GM10847 (cell line): Measurements from ENCODE around the gene CD4.

Experiments
- POLR2A ChIP-seq: IDR thresholded peaks from 2 replicates; pipeline ENCODE4 v1.6.1; 2011; ENCODE audit not compliant: insufficient read length; ENCODE audit errors: extremely low read depth

CD4 gene

GRCh38 chr12:6826125-6826733, 36.9 kb downstream of the CD4 start:
- no peak for TF ChIP-seq POLR2A

GRCh38 chr12:6826734-6827436, 37.6 kb downstream of the CD4 start:
- TF ChIP-seq POLR2A = no peak

GRCh38 chr12:6827437-6827911, 38.1 kb downstream of the CD4 start:
- TF ChIP-seq POLR2A = no peak

GRCh38 chr12:6827982-6828780, 38.9 kb downstream of the CD4 start, which contains the start of gene P3H3:
TSS of gene P3H3 (plus strand) at chr12:6828407. CDS start at chr12:6828441, 34 bp downstream.
- TF ChIP-seq POLR2A = no peak

GRCh38 chr12:6828781-6829535, 39.6 kb downstream of the CD4 start:
- no peak for TF ChIP-seq POLR2A

- TF ChIP-seq POLR2A = no peak
Measured at GRCh38 chr12:6829536-6830220, 40.4 kb downstream of the CD4 start.

GRCh38 chr12:6830286-6830890, 41.1 kb downstream of the CD4 start:
- TF ChIP-seq POLR2A = no peak

- TF ChIP-seq POLR2A = no peak
Measured at GRCh38 chr12:6830999-6831398, 41.7 kb downstream of the CD4 start.

GRCh38 chr12:6831450-6831995, 42.2 kb downstream of the CD4 start:
- no peak for TF ChIP-seq POLR2A

- TF ChIP-seq POLR2A = no peak
Measured at GRCh38 chr12:6832125-6832524, 42.8 kb downstream of the CD4 start.

GRCh38 chr12:6833189-6833890, 44.0 kb downstream of the CD4 start:
- TF ChIP-seq POLR2A = no peak

GRCh38 chr12:6834254-6834653, 44.9 kb downstream of the CD4 start:
- TF ChIP-seq POLR2A = no peak

GRCh38 chr12:6834873-6835272, 45.5 kb downstream of the CD4 start:
- TF ChIP-seq POLR2A = no peak
